Fibroblast of pulmonary artery (primary cell): ENCODE data around the gene NUBP2.

Experiments
- DNase-seq: peaks from one replicate; pipeline ENCODE4 v3.0.0-alpha.2; 2010; ENCODE audit warnings: low read depth
- H3K4me3 ChIP-seq: replicated peaks from 2 replicates; pipeline ENCODE4 v1.5.1; 2011; ENCODE audit warnings: low read depth, mild to moderate bottlenecking, control low read depth, low read length, moderate library complexity
- CTCF ChIP-seq: IDR thresholded peaks from 2 replicates; pipeline ENCODE4 v1.5.1; 2011; ENCODE audit warnings: mild to moderate bottlenecking, control low read depth, low read length, inconsistent platforms; ENCODE audit errors: missing control alignments

Gene NUBP2

GRCh38 chr16:1764971-1765370 is 17.8 kb upstream of the NUBP2 start:
- TF ChIP-seq CTCF: no peak
- no peak overlapping the region for H3K4me3 ChIP-seq
- DNase-seq: no peak

- H3K4me3 ChIP-seq: no peak overlapping the region
- TF ChIP-seq CTCF: no peak
- no peak for DNase-seq
Observed at GRCh38 chr16:1765826-1766225, 16.9 kb upstream of the NUBP2 start.

GRCh38 chr16:1766231-1766630 is 16.5 kb upstream of the NUBP2 start:
- no peak for TF ChIP-seq CTCF
- DNase-seq: no peak
- no peak overlapping the region for H3K4me3 ChIP-seq

GRCh38 chr16:1766701-1767100 is 16.1 kb upstream of the NUBP2 start:
- no peak for TF ChIP-seq CTCF
- H3K4me3 ChIP-seq: no peak overlapping the region
- no peak for DNase-seq

- H3K4me3 ChIP-seq: no peak overlapping the region
- no peak for DNase-seq
- TF ChIP-seq CTCF: no peak
Observed at GRCh38 chr16:1767116-1767994, 15.4 kb upstream of the NUBP2 start.

- TF ChIP-seq CTCF: no peak
- DNase-seq: no peak
- H3K4me3 ChIP-seq: no peak overlapping the region
Observed at GRCh38 chr16:1768061-1768766, 14.5 kb upstream of the NUBP2 start.
